HEK293 (cell line): ENCODE results near the gene GIT1.

ENCODE experiments used
- BCL11A ChIP-seq: fragments of 450-650 bp; formaldehyde crosslinking; IDR thresholded peaks from 2 replicates; pipeline ENCODE4 v1.5.1; 2016; ENCODE audit warnings: low read depth, missing biosample characterization, missing genetic modification characterization
- GLI4 ChIP-seq: fragments of 450-650 bp; formaldehyde crosslinking; IDR thresholded peaks from 2 replicates; pipeline ENCODE4 v1.5.1; 2016; ENCODE audit warnings: missing biosample characterization, missing genetic modification characterization
- IKZF3 ChIP-seq: fragments of 450-650 bp; IDR thresholded peaks from 2 replicates; pipeline ENCODE4 v1.5.0; 2018; ENCODE audit warnings: missing biosample characterization, mild to moderate bottlenecking, missing genetic modification characterization, moderate library complexity
- KLF1 ChIP-seq: fragments of 450-650 bp; formaldehyde crosslinking; IDR thresholded peaks from 2 replicates; pipeline ENCODE4 v1.5.1; 2016; ENCODE audit warnings: missing biosample characterization, missing genetic modification characterization
- PBX3 ChIP-seq: sonication (generic); formaldehyde crosslinking; IDR thresholded peaks from 2 replicates; pipeline ENCODE4 v1.8.1; 2022; ENCODE audit warnings: mild to moderate bottlenecking, moderate library complexity, missing genetic modification reagents
- SETDB1 ChIP-seq: IDR thresholded peaks from one replicate; pipeline ENCODE4 v1.6.1; 2017; ENCODE audit warnings: mild to moderate bottlenecking, low read length, moderate library complexity, mixed read lengths; ENCODE audit not compliant: insufficient read length
- ZBTB8A ChIP-seq: fragments of 450-650 bp; formaldehyde crosslinking; IDR thresholded peaks from 2 replicates; pipeline ENCODE4 v1.5.1; 2016; ENCODE audit warnings: missing biosample characterization, missing genetic modification characterization
- ZNF132 ChIP-seq: fragments of 450-650 bp; formaldehyde crosslinking; IDR thresholded peaks from 2 replicates; pipeline ENCODE4 v1.5.1; 2017; ENCODE audit warnings: missing biosample characterization, missing genetic modification characterization, borderline replicate concordance
- ZNF248 ChIP-seq: fragments of 450-650 bp; formaldehyde crosslinking; IDR thresholded peaks from 2 replicates; pipeline ENCODE4 v1.5.1; 2017; ENCODE audit warnings: missing biosample characterization, missing genetic modification characterization
- ZNF26 ChIP-seq: fragments of 450-650 bp; formaldehyde crosslinking; IDR thresholded peaks from 2 replicates; pipeline ENCODE4 v1.5.1; 2016; ENCODE audit warnings: missing biosample characterization, missing genetic modification characterization
- ZNF292 ChIP-seq: fragments of 450-650 bp; formaldehyde crosslinking; IDR thresholded peaks from 2 replicates; pipeline ENCODE4 v1.5.1; 2016; ENCODE audit warnings: low read depth, missing biosample characterization, missing genetic modification characterization, borderline replicate concordance
- ZNF394 ChIP-seq: fragments of 450-650 bp; formaldehyde crosslinking; IDR thresholded peaks from 2 replicates; pipeline ENCODE4 v1.5.1; 2016; ENCODE audit warnings: missing biosample characterization, missing genetic modification characterization, mild to moderate bottlenecking, moderate library complexity, borderline replicate concordance
- ZNF48 ChIP-seq: fragments of 450-650 bp; formaldehyde crosslinking; IDR thresholded peaks from 2 replicates; pipeline ENCODE4 v1.5.1; 2016; ENCODE audit warnings: missing biosample characterization, missing genetic modification characterization
- ZNF518A ChIP-seq: fragments of 450-650 bp; formaldehyde crosslinking; conservative IDR thresholded peaks from 2 replicates; pipeline ENCODE4 v1.5.1; 2016; ENCODE audit warnings: low read depth, missing biosample characterization, missing genetic modification characterization
- ZNF658 ChIP-seq: fragments of 450-650 bp; formaldehyde crosslinking; IDR thresholded peaks from 2 replicates; pipeline ENCODE4; 2016; ENCODE audit warnings: missing biosample characterization, missing genetic modification characterization
- ZNF677 ChIP-seq: fragments of 450-650 bp; IDR thresholded peaks from 2 replicates; pipeline ENCODE4 v1.5.0; 2018; ENCODE audit warnings: missing biosample characterization, mild to moderate bottlenecking, missing genetic modification characterization, moderate library complexity
- ZNF692 ChIP-seq: fragments of 450-650 bp; formaldehyde crosslinking; IDR thresholded peaks from 2 replicates; pipeline ENCODE4 v1.5.1; 2016; ENCODE audit warnings: missing biosample characterization, missing genetic modification characterization
- ZNF747 ChIP-seq: fragments of 450-650 bp; formaldehyde crosslinking; IDR thresholded peaks from 2 replicates; pipeline ENCODE4 v1.5.1; 2016; ENCODE audit warnings: missing biosample characterization, missing genetic modification characterization
- ZNF792 ChIP-seq: fragments of 450-650 bp; formaldehyde crosslinking; IDR thresholded peaks from 2 replicates; pipeline ENCODE4 v1.5.1; 2016; ENCODE audit warnings: missing biosample characterization, missing genetic modification characterization
- TF ChIP-seq, protein P1 (sequence below): fragments of 450-650 bp; formaldehyde crosslinking; IDR thresholded peaks from 2 replicates; pipeline ENCODE4 v1.5.1; 2016; ENCODE audit warnings: missing biosample characterization, missing genetic modification characterization
- TF ChIP-seq, protein P2 (sequence below): fragments of 450-650 bp; formaldehyde crosslinking; IDR thresholded peaks from 2 replicates; pipeline ENCODE4 v1.5.1; 2016; ENCODE audit warnings: missing biosample characterization, missing genetic modification characterization

The GIT1 gene

DNA sequence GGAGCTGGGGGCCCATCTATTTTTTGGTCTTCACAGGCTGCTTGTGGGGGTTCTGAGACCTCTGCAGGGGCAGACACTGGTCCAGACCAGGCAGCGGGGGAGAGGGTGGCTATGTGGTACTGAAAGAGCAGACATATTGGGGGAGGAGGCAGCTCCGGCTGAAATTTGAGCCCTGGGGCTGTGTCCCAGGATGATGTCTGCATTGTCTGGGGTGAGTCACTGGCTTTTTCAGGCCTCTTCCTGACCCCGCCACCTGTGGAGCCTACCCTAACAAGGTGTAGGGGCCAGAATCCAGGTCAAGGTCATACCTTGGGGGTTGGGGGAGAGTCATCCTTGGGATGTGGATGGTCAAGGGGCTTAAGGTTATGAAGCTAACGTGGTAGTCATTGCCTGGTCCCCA is 30.8 kb upstream of the GIT1 start (continued):
- TF ChIP-seq, protein P1, sequence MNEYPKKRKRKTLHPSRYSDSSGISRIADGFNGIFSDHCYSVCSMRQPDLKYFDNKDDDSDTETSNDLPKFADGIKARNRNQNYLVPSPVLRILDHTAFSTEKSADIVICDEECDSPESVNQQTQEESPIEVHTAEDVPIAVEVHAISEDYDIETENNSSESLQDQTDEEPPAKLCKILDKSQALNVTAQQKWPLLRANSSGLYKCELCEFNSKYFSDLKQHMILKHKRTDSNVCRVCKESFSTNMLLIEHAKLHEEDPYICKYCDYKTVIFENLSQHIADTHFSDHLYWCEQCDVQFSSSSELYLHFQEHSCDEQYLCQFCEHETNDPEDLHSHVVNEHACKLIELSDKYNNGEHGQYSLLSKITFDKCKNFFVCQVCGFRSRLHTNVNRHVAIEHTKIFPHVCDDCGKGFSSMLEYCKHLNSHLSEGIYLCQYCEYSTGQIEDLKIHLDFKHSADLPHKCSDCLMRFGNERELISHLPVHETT: peak; percentile 62; the same call in 1 of the 2 replicates
- TF ChIP-seq IKZF3 (no peak), ZBTB8A (no peak), ZNF394 (tag by site-specific recombination) (no peak), ZNF692 (tag by site-specific recombination) (0 out of 2 replicates have a peak, but pooled peaks have one; percentile 12), ZNF677 (no peak), ZNF747 (tag by site-specific recombination) (no peak), ZNF26 (no peak), BCL11A (tag by site-specific recombination) (peak; percentile 94), ZNF658 (tag by site-specific recombination) (no peak), GLI4 (tag by site-specific recombination) (no peak), ZNF292 (tag by site-specific recombination) (no peak), ZNF132 (no peak), SETDB1 (no peak), ZNF48 (tag by site-specific recombination) (no peak), PBX3 (CRISPR knock-in tag) (no peak), ZNF248 (tag by site-specific recombination) (no peak), KLF1 (tag by site-specific recombination) (no peak), ZNF792 (tag by site-specific recombination) (no peak), ZNF518A (no peak)
- TF ChIP-seq, protein P2, sequence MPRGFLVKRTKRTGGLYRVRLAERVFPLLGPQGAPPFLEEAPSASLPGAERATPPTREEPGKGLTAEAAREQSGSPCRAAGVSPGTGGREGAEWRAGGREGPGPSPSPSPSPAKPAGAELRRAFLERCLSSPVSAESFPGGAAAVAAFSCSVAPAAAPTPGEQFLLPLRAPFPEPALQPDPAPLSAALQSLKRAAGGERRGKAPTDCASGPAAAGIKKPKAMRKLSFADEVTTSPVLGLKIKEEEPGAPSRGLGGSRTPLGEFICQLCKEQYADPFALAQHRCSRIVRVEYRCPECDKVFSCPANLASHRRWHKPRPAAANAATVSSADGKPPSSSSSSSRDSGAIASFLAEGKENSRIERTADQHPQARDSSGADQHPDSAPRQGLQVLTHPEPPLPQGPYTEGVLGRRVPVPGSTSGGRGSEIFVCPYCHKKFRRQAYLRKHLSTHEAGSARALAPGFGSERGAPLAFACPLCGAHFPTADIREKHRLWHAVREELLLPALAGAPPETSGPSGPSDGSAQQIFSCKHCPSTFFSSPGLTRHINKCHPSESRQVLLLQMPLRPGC: no peak
